Measurements from ENCODE around the gene ECHS1.
"Not testable (repeated sequence)": the region's sequence is repeated elsewhere in the genome, so short reads cannot be mapped to it uniquely, and the experiment has no call there.

Gene ECHS1

DNA sequence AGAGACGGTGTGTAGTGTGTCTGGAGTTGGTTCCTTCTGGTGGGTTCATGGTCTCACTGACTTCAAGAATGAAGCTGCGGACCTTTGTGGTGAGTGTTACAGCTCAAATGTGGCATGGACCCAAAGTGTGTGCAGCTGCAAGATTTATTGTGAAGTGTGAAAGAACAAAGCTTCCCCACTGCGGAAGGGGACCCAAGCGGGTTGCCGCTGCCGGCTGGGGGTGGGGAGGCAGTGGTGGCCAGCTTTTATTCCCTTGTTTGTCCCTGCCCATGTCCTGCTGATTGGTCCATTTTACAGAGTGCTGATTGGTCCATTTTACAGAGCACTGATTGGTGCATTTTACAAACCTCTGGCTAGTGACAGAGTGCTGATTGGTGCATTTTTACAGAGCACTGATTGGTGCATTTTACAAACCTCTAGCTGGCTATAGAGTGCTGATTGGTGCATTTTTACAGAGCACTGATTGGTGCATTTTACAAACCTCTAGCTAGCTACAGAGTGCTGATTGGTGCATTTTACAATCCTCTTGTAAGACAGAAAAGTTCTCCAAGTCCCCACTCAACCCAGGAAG, 52.2 kb downstream of the ECHS1 start:
- not testable (repeated sequence) for DNase-seq

- DNase-seq: peak; percentile 79
These were observed 54.5 kb downstream of the ECHS1 start for GRCh38 chr10:133318494-133319127.

GRCh38 chr10:133316732-133317131, 56.4 kb downstream of the ECHS1 start:
- DNase-seq: no peak

DNA sequence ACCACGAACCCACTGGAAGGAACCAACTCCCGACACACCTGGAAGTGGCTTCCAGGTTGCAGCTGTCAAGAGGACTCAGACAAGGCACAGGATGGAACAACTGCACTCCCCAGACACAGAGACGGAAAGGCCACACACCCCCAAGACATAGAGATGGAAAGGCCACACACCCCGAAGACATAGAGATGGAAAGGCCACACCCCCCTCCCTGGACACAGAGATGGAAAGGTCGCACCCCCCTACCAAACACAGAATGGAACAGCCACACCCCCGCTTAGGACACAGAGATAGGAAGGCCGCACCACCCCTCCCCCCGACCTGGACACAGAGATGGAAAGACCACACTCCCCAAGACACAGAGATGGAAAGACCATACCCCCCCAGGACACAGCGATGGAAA, 56.9 kb downstream of the ECHS1 start:
- DNase-seq: no peak

DNA sequence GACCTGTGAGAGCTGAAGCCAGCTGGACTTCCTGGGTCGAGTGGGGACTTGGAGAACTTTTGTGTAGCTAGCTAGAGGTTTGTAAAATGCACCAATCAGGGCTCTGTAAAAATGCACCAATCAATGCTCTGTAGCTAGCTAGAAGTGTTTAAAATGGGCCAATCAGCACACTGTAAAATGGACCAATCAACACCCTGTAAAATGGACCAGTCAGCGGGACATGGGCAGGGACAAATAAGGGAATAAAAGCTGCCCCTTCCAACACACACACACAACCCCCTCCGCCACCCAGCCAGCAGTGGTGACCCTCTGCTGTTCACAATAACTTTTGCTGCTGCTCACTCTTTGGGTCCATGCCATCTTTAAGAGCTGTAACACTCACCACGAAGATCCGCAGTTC, 57.3 kb downstream of the ECHS1 start:
- DNase-seq: no peak

GRCh38 chr10:133314911-133315310, 58.2 kb downstream of the ECHS1 start:
- DNase-seq: no peak

- DNase-seq: no peak
These were observed 60.0 kb downstream of the ECHS1 start for GRCh38 chr10:133313192-133313591.

DNA sequence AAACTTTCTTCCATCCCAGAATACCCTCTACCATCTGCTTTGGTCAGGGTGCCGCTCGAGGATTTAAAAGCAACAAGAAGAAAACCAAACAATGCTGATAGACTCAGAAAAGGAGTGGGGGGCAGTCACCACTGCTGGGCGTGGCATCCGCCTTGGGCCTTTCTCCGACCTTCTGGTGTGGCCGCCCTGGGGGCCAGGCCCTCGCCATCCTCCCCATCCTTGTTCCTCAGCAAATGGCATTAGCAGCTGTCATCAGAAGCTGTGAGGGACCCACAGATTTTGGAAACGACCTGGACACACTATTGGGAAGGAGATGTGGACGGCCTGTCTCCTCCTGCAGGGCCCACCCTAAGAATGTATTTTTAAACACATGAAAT, 60.4 kb downstream of the ECHS1 start:
- no peak for DNase-seq

Data from hematopoietic multipotent progenitor cell treated with erythropoietin and hydrocortisone succinate and interleukin-3 and kit ligand, for 6 days (in vitro differentiated cells).